GM12878 (cell line): Measurements from ENCODE around the gene CSRP1. TPM values are rescaled to one million over a fixed set of nuclear protein-coding genes. Genes with fewer than 3 reads are reported as not detected.

Source experiments
- ATF7 ChIP-seq: fragments of 450-650 bp; IDR thresholded peaks from 2 replicates; pipeline ENCODE4 v1.6.1; 2016; ENCODE audit warnings: low read depth, mild to moderate bottlenecking
- BCL11A ChIP-seq: IDR thresholded peaks from 2 replicates; pipeline ENCODE4 v1.6.1; 2011; ENCODE audit warnings: low read depth, low read length
- E2F8 ChIP-seq: fragments of 450-650 bp; IDR thresholded peaks from 2 replicates; pipeline ENCODE4 v1.6.1; 2018; ENCODE audit warnings: mild to moderate bottlenecking, low read depth, moderate library complexity; ENCODE audit not compliant: partially characterized antibody
- ELK1 ChIP-seq: IDR thresholded peaks from 2 replicates; pipeline ENCODE4 v1.6.1; 2012; ENCODE audit warnings: low read depth, low read length, improper control_type of control experiment
- ETV6 ChIP-seq, 2 experiments: fragments of 450-650 bp in 1 of 2; IDR thresholded peaks in 1 of 2; conservative IDR thresholded peaks in 1 of 2; 2 replicates each; pipeline ENCODE4 v1.6.1; 2014; ENCODE audit warnings: antibody characterized with exemption in 1 of 2, borderline replicate concordance in 1 of 2, low read depth in 1 of 2, mild to moderate bottlenecking in 1 of 2, moderate library complexity in 1 of 2
- IRF5 ChIP-seq: fragments of 450-650 bp; IDR thresholded peaks from 2 replicates; pipeline ENCODE4 v1.6.1; 2017; ENCODE audit warnings: borderline replicate concordance
- NFYA ChIP-seq: IDR thresholded peaks from 2 replicates; pipeline ENCODE4 v1.6.1; 2011; ENCODE audit warnings: low read depth, mild to moderate bottlenecking, low read length, improper control_type of control experiment, borderline replicate concordance
- RELA ChIP-seq: fragments of 450-650 bp; IDR thresholded peaks from 2 replicates; pipeline ENCODE4 v1.8.0; 2014; ENCODE audit warnings: borderline replicate concordance; ENCODE audit not compliant: partially characterized antibody
- RUNX3 ChIP-seq: IDR thresholded peaks from 2 replicates; pipeline ENCODE4 v1.6.1; 2012; ENCODE audit warnings: low read length, inconsistent platforms
- SMC3 ChIP-seq: IDR thresholded peaks from 2 replicates; pipeline ENCODE4 v1.6.1; 2011; ENCODE audit warnings: low read length, improper control_type of control experiment, borderline replicate concordance
- SREBF2 ChIP-seq: IDR thresholded peaks from 2 replicates; pipeline ENCODE4 v1.6.1; 2012; ENCODE audit warnings: mild to moderate bottlenecking, low read length
- TAF1 ChIP-seq: IDR thresholded peaks from 2 replicates; pipeline ENCODE4 v1.6.1; 2011; ENCODE audit warnings: mild to moderate bottlenecking, low read depth, low read length, borderline replicate concordance
- TCF3 ChIP-seq: IDR thresholded peaks from 2 replicates; pipeline ENCODE4 v1.6.1; 2012; ENCODE audit warnings: low read depth, mild to moderate bottlenecking, low read length, borderline replicate concordance; ENCODE audit not compliant: insufficient read depth
- ZBED1 ChIP-seq: IDR thresholded peaks from 2 replicates; pipeline ENCODE4 v1.6.1; 2016; ENCODE audit warnings: borderline replicate concordance
- ZBTB33 ChIP-seq: fragments of 450-650 bp; IDR thresholded peaks from 2 replicates; pipeline ENCODE4 v1.6.1; 2017; ENCODE audit warnings: mild to moderate bottlenecking
- ZNF274 ChIP-seq: IDR thresholded peaks from one replicate; pipeline ENCODE4 v1.8.0; 2011; ENCODE audit not compliant: insufficient read length, insufficient read depth
- ZNF592 ChIP-seq: fragments of 450-650 bp; IDR thresholded peaks from 2 replicates; pipeline ENCODE4 v1.6.1; 2017; ENCODE audit warnings: mild to moderate bottlenecking, moderate library complexity
- polyA plus RNA-seq, 11 experiments: library from polyadenylated mRNA; depleted of rRNA in 4 of 11; unstranded in 6 of 11; stranded (reverse) in 5 of 11; fragments of >200 nt; fragmentation: Nextera tagmentation in 4 of 11; fragmentation: Illumina TruSeq in 1 of 11; extraction: Ambion mirVana in 4 of 11; extraction: Trizol in 1 of 11; gene quantifications; 1 replicate in 1 of 11; 2 replicates in 10 of 11; pipeline versions ENCODE4 v1.2.1 to v1.2.3, GENCODE V29; 2011 to 2016; ENCODE audit warnings: inconsistent platforms in 2 of 11, missing spikeins in 2 of 11, low read depth in 1 of 11
- total RNA-seq, 4 experiments: library from RNA; depleted of rRNA in 3 of 4; stranded (reverse); fragments of >200 nt in 3 of 4; fragmentation: Illumina TruSeq in 1 of 4; extraction: Trizol in 1 of 4; gene quantifications; 2 replicates each; pipeline versions ENCODE4 v1.2.1 to v1.2.3, GENCODE V29; 2013 to 2021

CSRP1 gene
- total and polyA plus RNA-seq, 10 of the 15 experiments (the other 5 are each of a cell fraction or from before 2014, with no cell fraction given), result 23.4 to 99.2 (median 80.7) TPM

- TF ChIP-seq ZNF592 (no peak), TCF3 (no peak), TAF1 (no peak), IRF5 (no peak), ATF7 (no peak), ZBTB33 (no peak), BCL11A (no peak), ZNF274 (no peak), RUNX3 (no peak), RELA (no peak), SREBF2 (no peak), ETV6 (conservative IDR thresholded peaks at IDR 0.05 in 1 of 2, IDR thresholded peaks at IDR 0.05 in 1 of 2; ENCODE audit: borderline replicate concordance in 1 of 2, low read depth in 1 of 2) (no peak), ZBED1 (no peak), E2F8 (no peak), SMC3 (peak; percentile 82; the same call in 1 of the 2 replicates), NFYA (no peak), ELK1 (no peak; the same call in 1 of the 2 replicates)
Measured at GRCh38 chr1:201447903-201448871, 58.7 kb downstream of the CSRP1 start (continued).
